GM19452 (cell line): ENCODE data around the gene CHST11.

ENCODE experiments used
- ATAC-seq: cut with Tn5 transposase; IDR thresholded peaks from one replicate; pipeline ENCODE4 v1.9.1; 2021; ENCODE audit not compliant: unreplicated experiment

The CHST11 gene

DNA sequence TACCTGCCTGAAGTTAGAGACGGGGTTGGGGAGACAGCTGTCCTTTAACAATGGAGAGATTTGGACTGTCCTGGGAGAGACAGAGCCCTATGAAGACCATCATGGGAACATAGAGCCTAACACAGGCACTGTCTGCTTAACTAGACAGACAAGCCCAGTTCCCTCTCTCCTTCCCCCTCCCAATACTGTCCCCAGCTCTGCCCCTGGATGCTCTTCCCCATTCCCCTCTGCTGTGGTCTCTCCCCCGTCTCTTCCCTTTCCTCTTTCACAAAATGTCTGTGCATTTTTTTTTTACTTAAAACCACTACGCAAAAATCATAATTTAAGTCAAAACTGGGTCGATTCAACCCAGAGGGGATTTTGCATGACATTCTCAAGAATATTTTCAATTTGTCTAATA, 232.9 kb downstream of the CHST11 start:
- no peak for ATAC-seq

DNA sequence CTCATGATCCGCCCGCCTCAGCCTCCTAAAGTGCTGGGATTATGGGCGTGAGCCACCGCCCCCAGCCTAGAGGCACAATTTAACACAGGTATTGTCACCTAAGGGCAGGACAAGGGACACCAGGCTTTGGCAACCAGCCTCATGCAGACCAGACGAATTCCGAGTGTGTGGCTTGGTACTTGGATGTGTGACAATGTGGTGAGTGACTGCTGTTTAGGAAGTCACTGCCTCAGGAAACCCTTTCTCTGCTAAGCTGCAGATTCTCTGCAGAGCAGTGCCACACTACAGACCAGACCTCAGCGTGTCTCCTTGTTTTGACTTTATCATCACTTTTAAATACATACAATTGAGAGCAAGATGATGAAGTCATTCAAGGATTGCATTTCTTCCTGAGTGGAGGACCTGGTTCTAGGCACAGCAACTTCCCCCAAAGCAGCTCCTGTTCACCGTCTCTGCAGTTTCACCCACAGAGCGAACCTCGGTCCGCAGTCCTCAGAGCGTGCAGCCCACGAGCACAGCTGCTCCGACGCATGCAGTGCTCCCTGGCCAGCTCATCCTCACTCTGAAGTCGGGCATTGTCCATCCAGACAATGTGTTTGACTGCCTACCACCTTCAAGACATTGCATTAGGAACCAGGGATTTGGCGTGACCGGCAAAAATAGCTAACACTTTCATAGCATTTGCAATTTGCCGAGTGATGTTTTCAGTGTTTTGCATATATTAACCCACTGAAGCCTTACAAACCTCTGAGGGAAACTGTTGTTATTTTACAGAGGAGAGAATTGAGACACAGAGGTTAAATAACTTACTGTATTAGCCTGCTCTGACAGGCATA, 235.2 kb downstream of the CHST11 start:
- peak; percentile 52 for ATAC-seq

DNA sequence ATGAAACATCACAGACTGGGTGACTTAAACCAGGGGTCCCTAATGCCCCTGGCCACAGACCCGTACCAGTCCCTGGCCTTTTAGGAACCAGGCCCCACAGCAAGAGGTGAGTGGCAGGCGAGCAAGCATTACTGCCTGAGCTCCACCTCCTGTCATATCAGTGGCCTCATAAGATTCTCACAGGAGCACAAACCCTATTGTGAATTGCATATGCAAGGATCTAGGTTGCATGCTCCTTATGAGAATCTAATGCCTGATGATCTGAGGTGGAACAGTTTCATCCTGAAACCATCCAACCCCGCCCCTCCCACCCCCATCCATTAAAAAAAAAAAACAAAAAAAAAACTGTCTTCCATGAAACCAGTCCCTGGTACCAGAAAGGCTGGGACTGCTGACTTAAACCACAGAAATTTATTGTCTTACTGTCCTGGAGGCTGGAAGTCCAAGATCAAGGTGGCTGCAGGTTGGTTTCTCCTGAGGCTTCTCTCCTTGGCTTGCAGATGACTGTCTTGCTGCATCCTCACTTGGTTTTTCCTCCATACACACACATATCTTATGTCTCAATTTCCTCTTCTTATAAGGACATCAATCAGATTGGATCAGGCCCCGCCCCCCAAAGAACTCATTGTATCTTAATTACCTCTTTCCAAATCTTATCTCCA, 235.9 kb downstream of the CHST11 start:
- no peak for ATAC-seq

- no peak for ATAC-seq
These were observed 236.7 kb downstream of the CHST11 start for GRCh38 chr12:104693493-104693892.

DNA sequence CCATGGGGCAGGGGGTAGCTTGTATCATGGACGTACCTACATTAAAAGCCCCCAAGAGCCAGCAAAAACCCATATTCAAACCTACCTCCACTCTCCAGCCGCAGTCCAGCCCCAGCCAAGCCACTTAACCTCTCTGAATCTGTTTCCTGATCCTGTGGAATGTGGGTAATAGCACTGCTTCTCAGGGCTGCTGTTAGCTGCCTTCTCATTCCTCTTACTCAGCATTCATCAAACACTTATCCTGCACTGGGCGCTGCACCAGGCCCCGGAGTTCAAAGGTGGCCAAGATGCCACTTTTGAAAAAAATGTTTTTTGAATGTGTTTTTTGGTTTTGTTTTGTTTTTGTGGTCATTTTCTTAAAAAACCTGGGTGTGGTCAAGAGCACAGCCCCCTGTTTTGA, 237.4 kb downstream of the CHST11 start:
- no peak for ATAC-seq

- no peak for ATAC-seq
These were observed 238.0 kb downstream of the CHST11 start for GRCh38 chr12:104694711-104695110.

- no peak for ATAC-seq
These were observed 238.9 kb downstream of the CHST11 start for GRCh38 chr12:104695453-104696148.

DNA sequence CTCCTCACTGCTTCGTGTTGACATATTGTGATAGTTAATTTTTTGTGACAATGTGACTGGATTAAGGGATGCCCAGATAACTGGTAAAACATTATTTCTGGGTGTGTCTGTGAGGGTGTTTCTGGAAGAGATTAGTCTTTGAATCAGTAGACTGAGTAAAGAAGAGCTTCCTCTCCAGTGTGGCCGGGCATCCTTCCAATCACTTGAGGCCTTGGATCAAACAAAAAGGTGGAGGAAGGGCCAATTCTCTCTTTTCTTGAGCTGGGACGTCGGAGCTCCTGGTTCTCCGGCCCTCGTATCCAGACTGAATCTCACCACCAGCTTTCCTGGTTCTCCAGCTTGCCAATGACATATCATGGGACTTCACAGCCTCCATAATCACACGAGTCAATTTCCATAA, 240.4 kb downstream of the CHST11 start:
- no peak for ATAC-seq

DNA sequence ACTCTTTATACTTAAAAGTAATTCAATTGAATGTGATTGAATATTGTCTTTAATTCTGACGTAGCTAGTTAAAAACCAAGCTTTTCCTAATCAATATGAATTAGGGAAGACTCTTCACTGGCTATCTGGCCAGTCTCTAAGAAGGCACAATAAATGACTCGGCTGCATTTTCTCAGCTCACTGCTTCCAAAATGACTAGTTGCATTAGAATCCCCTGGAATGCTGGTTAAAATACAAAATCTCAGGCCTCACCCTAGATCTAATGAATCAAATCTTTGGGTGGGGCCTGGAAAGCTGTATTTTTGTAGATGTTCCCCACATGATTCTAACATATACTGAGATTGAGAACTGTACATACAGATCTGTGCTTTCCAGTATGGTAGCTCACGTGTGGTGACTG, 242.1 kb downstream of the CHST11 start:
- ATAC-seq = no peak

DNA sequence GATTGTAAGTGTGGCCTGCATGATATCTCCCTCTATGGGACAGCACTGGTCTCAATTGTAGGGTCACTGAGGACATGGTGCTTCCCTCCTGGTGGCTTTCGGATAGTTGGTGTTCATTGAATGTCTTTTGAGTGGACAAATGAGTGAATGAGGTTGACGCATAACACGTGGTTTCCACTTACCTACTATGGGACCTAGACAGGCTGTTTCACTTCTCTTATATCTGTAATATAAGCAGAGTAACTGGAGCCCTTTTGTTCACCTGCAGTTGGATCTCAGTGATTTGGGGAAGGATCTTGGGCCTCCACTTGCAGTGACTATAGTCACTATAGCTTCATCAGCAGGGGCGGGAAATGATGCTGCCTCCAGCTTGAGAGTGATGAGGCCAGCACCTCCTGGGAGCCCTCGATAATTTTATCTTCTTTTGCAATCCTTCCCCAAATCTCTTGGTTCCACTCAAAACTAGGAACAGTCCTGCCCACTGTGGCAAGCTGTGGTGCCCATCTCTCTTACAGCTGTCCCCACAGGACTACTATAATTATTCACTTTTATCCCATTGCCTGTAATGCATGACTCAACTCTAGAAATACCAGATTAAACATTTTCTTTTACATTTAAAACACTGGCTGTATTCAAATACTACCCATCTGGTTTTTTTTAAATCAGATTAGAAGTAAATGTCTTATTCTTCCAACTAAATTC, 242.9 kb downstream of the CHST11 start:
- ATAC-seq = peak; percentile 61

DNA sequence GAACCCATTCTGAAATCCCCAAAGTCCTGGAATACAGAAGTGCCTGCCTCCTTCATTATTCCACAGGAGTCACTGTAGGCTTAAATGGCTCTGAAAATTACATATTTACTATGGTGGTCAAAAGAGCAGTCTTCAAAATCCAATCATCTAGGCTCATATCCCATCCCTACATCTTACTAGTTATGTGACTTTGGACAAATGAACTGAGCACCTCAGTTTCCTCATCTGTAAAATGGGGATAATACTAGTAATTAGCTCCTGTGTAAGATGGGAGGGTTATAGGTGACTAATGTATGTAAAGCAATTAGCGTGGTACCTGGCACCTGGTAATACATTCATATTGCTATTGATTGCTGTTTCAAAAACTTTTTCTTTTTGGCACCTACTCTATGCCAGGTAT, 243.6 kb downstream of the CHST11 start:
- ATAC-seq = no peak

DNA sequence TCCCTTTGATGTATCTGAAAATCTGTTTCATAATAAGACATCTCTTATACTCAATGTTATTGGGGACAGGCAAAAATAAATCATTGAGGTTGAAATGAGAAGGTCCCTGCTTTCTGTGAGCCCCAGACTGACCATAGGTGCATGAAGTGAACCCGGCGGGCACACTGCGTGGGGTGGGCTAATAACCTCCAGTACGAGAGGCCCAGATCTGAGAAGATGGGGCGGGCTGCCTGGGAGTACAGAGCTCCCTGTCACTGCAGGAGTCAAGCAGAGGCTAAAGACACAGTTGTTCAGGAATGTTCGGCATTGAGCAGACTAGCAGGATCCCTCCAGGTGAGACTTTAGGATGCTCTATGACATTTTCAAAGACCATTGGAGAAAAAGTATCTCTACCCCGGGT, 244.6 kb downstream of the CHST11 start:
- ATAC-seq = no peak

GRCh38 chr12:104701756-104702155, 245.0 kb downstream of the CHST11 start:
- ATAC-seq = no peak

DNA sequence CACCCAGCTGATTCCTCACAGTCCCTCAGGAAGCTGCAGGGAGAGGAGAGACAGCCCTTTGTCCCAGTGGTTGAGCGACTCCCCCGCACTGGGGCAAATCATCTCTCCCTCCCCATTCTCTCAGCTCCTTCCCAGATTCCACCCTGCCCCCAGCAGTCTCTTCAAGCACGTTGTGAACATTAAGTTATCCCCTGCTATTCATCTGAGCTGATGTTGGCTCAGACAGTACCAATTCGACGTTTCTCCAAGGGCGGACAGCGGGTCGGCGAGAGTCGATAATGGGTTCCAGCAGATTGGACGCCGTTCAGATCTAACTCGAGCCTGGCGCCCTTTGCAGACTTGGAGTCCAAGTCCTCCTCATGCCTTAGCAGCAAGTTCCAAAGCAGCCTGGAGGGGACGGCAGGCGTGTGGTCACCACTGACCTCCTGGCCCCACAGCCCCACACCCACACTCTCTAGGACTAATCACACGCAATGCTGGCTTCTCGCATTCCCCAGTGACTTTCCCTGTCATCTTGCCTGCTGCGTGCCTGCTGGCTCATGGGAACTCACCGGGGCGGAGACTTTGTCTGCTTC, 245.9 kb downstream of the CHST11 start:
- no peak for ATAC-seq

- no peak for ATAC-seq
These were observed 246.6 kb downstream of the CHST11 start for GRCh38 chr12:104703372-104703771.

GRCh38 chr12:104704224-104704779, 247.6 kb downstream of the CHST11 start:
- ATAC-seq = no peak

- no peak for ATAC-seq
These were observed 250.4 kb downstream of the CHST11 start for GRCh38 chr12:104707194-104707593.

GRCh38 chr12:104707794-104708558, 251.2 kb downstream of the CHST11 start:
- ATAC-seq = no peak

- no peak for ATAC-seq
These were observed 252.1 kb downstream of the CHST11 start for GRCh38 chr12:104708891-104709290.
